ENCODE measurements around the gene FGF18. TPM values are rescaled to one million over a fixed set of nuclear protein-coding genes. Genes with fewer than 3 reads are reported as not detected.

Gene FGF18
- total RNA-seq, 1 donor from 2014 or later = 6.9 TPM

DNA sequence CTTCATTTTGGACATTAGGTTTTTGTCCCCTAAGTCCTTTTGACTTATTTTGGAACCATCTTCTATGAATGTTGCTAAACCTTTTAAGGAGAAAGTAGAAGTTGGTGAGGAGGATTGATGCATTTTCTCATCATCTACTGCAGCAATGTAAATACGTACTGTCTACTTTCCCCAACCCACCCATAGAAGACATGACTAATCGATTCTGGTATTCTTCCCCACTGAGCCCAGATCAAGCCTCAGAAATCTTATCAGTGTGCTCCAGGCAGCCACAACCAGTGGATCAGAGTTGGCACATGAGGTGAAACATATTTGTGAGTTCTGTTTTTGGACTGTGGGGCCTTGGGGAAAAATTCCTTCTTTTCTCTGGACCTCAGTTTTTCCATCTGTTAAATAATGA lies 57.7 kb downstream of the FGF18 start:
- H3K4me3 ChIP-seq = no peak overlapping the region
- H3K27ac ChIP-seq = no peak overlapping the region
- no peaks in the 10 kb centered on the region for H3K4me1 ChIP-seq
- H3K9me3 ChIP-seq = no peaks in the 10 kb centered on the region
- no peaks in the 10 kb centered on the region for H3K27me3 ChIP-seq
- H3K36me3 ChIP-seq = no peaks in the 10 kb centered on the region
- TF ChIP-seq CTCF (IDR thresholded peaks at IDR 0.05) = no peak
- no peak for DNase-seq (ENCODE audit: low spot score in 2 of 2)
- intact Hi-C loops (cut with DNase I) = no loop called here

DNA sequence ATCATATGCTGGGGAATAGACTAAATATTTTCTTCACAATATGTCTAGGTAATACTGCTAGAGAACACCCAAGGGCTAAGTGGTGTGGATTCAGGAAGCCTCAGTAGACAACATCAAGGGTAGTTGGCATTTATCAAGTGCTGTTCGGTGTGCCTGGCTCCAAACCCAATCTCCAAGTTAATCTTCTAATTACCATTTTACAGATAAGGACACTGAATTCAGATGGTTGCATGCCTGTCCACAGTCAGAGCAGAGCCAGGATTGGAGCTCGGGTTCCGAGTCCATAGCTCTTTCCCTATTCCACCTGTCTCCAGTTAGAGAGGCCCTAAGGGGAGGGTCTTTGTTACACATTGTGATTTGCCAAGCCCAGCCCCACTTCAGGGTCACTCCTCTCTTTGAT lies 58.2 kb downstream of the FGF18 start:
- Histone ChIP-seq H3K9me3 (no peaks in the 10 kb centered on the region), H3K27ac (no peak overlapping the region), H3K36me3 (no peaks in the 10 kb centered on the region), H3K4me3 (no peak overlapping the region), H3K4me1 (no peaks in the 10 kb centered on the region), H3K27me3 (no peaks in the 10 kb centered on the region)
- no peak for DNase-seq (ENCODE audit: low spot score in 2 of 2)
- no peak for TF ChIP-seq CTCF (IDR thresholded peaks at IDR 0.05)
- intact Hi-C loops (cut with DNase I) = no loop called here

DNA sequence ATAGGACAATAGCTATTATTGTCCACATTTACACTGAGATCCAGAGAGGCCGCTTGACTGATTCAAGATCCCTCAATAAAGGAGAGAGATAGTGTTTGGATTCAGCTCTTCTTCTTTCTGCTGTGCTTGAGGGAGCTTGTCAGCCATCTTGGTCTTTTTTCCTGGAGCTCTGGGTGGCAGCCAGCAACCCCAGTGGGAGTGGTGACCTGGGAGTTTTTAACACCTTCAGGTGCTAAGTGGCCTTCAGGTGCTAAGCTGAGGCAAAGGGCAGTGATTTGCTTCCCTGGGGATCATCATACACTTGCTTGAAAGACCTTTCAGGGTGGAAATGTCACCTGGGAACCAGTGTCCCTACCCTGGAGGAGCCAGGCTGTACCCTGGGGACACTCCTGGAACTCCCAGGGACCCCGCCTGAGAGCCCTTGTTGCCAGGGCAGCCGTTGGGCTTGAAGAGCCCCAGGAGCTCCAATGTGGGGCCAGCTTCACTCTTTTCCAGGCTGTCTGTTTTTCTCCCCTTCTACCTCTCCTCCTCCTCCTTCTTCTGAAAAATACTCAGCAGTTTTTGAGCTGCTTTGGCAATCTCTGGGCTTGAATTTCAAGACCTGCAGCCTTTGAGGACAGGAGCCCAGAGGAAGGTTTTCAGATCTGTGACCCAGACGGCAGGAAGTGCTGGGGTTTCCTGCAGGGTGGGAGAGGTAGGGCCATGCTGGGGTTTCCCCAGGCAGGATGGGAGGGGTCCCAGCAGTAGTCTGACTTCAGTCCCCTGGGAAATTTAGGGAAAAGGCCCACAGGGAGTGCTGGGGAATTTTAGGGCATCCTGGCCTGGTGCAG lies 59.7 kb downstream of the FGF18 start:
- intact Hi-C loops (cut with DNase I) = no loop called here
- Histone ChIP-seq H3K4me1 (peaks cover 0 to 5% of the 10 kb centered on the region in 2 donors), H3K9me3 (no peaks in the 10 kb centered on the region), H3K27ac (no peak overlapping the region), H3K27me3 (no peaks in the 10 kb centered on the region), H3K4me3 (no peak overlapping the region), H3K36me3 (no peaks in the 10 kb centered on the region)
- TF ChIP-seq CTCF (IDR thresholded peaks at IDR 0.05) = no peak
- no peak for DNase-seq (ENCODE audit: low spot score in 2 of 2)

GRCh38 chr5:171479776-171480125 lies 60.3 kb downstream of the FGF18 start:
- intact Hi-C loops (cut with DNase I) = loop anchor here (5.0 kb wide), 1 partner anchor 118 kb away; no protein-coding TSS in a partner anchor
- no peak overlapping the region for H3K4me3 ChIP-seq
- TF ChIP-seq CTCF (IDR thresholded peaks at IDR 0.05) = no peak
- no peak for DNase-seq (ENCODE audit: low spot score in 2 of 2)
- H3K27me3 ChIP-seq = no peaks in the 10 kb centered on the region
- H3K36me3 ChIP-seq = no peaks in the 10 kb centered on the region
- no peaks in the 10 kb centered on the region for H3K9me3 ChIP-seq
- peaks cover 0 to 5% of the 10 kb centered on the region in 2 donors for H3K4me1 ChIP-seq
- no peak overlapping the region for H3K27ac ChIP-seq

DNA sequence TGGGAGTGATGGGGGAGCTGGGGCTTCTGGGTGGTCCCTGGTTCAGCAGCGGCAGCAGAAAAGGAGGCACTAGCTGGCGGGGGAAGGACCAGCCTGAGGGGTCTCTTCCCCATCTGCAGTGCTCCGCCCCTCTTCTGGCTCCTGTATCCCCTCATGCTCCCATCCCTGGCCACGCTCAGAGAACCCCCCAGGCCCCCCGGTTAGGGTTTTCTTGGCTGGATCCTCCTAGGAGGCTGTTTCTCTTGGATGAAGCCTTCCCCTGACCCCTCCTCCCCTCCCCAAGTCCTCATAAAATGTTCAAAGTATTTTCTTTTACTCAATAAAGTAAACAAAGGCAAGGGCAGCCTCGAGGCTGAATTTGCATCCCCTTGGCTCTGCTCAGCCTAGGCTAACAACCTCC lies 60.8 kb downstream of the FGF18 start:
- intact Hi-C loops (cut with DNase I) = loop anchor here (5.0 kb wide), 1 partner anchor 117 kb away; no protein-coding TSS in a partner anchor
- H3K4me3 ChIP-seq = no peak overlapping the region
- no peak overlapping the region for H3K27ac ChIP-seq
- no peaks in the 10 kb centered on the region for H3K36me3 ChIP-seq
- DNase-seq (ENCODE audit: low spot score in 2 of 2) = no peak
- no peak for TF ChIP-seq CTCF (IDR thresholded peaks at IDR 0.05)
- H3K9me3 ChIP-seq = no peaks in the 10 kb centered on the region
- H3K4me1 ChIP-seq = peaks cover 0 to 5% of the 10 kb centered on the region in 2 donors
- H3K27me3 ChIP-seq = no peaks in the 10 kb centered on the region
